HG03558 (cell line): ENCODE results near the gene KRTAP3-2.
"Not testable (repeated sequence)": the region's sequence is repeated elsewhere in the genome, so short reads cannot be mapped to it uniquely, and the experiment has no call there.

Source experiments
- ATAC-seq: cut with Tn5 transposase; IDR thresholded peaks from one replicate; pipeline ENCODE4 v1.9.1; 2021; ENCODE audit warnings: moderate number of reproducible peaks; ENCODE audit not compliant: unreplicated experiment; ENCODE audit errors: extremely low read depth

The KRTAP3-2 gene

DNA sequence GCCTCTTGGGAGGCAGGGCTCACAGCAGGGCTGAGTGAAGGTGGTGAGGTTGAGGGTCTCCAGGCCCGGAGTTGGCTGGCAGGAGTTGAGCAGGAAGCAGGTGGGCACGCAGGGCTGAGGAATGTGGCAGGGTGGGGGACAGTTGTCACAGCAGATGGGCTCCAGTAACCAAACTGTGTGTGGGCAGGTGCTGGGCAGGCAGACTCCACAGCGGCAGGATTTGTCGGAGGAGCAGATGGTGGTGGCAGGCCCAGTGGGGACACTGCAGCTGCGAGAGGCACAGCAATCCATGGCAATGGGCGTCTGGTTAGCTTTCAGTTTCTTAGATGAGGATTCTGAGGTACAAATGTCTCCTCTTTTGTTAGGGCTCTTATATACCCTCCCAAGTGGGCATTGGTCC is at the start of gene KRTAP3-2:
Gene KRTAP3-2 (minus strand): TSS at position 344 of the 400 bp plus-strand sequence. CDS start 53 bp downstream, at position 291.
- ATAC-seq: not testable (repeated sequence)

DNA sequence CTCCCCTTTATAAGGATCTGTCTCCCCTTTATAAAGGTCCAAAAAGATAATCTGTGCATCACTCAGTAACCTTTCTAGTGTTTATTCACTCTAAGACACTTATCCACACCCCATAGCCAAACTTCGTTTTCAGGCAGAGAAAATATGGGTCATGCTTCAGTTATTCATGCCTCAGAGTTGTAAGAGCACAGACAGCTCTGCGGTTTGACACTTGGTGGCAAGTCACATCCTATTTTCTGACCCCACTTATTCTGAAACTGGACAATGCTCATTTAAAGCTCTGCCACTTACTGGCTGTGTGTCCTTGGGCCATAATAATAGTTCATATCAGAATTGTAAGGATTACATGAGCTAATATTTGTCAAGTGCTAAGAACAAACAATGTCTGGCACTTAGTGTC is 49.4 kb upstream of the KRTAP3-2 start:
- no peak for ATAC-seq

DNA sequence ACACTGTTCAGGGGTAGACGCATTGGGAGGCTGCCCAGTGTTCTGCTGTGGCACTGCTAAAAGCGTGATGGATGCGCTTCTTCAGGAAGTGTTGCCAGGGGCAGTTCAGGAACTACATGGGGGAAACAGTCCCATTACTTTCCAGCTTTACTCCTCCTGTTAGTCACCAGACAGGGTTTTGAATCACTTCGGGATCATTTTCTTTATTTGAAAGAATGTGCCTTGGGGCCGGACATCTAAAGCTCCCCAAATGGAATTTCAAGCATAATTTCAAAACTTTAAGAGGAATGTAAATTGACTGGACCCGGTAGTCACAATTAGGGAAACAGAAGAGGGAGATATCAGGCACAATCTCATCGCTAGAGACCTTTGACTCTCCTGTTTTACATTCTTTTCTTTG is 48.7 kb upstream of the KRTAP3-2 start:
- ATAC-seq: no peak

DNA sequence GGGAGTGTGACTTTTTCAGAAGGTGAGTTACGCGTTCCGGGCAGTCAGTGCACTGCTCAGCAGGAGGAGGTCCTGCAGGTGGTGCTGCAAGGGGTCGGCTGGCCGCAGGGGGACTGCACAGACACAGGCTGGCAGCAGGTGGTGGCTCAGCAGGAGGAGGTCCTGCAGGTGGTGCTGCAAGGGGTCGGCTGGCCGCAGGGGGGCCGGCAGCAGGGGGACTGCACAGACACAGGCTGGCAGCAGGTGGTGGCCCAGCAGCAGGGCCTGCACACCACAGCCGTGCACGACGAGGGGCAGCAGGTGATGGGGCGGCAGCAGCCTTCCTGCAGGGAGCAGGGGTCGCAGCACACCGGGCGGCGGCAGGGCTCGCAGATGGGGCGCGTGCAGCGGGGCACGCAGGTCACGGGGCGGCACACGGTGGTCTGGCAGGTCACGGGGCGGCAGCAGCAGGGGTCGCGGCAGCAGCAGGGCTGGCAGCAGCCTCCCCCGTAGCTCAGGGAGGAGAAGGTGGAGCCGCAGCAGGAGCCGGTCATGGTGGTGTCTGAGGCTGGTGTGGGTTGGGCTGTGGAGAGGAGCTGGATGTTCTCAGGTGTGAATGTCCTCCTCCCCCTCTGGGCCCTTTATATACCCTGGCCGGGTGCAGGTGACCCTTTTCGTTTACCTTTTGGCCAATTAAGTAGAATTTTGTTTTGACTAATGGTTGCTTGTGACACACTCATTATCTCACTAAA is 47.2 kb upstream of the KRTAP3-2 start, which contains the start of gene KRTAP2-1:
Gene KRTAP2-1 (minus strand): TSS at position 582 of the 731 bp plus-strand sequence. CDS start 49 bp downstream, at position 533.
- ATAC-seq: not testable (repeated sequence)

DNA sequence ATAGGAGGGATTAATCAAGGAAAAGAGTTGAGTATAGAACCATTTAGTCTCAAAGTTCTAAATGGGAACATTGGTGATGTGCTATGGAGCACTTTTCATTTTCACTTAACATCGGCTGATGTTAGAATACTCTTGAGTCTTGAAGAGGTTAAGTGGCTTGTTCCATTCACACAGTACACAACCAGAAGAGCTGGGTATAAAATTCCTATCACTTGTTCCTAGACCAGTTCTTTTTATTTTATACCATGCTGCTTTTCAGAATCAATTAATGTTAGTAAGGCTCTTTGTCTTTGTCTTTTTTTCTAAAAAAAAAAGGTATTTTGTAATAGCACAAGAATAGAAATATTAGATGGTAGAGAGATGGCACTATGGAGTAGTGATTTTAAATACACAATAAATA is 43.2 kb upstream of the KRTAP3-2 start:
- no peak for ATAC-seq

DNA sequence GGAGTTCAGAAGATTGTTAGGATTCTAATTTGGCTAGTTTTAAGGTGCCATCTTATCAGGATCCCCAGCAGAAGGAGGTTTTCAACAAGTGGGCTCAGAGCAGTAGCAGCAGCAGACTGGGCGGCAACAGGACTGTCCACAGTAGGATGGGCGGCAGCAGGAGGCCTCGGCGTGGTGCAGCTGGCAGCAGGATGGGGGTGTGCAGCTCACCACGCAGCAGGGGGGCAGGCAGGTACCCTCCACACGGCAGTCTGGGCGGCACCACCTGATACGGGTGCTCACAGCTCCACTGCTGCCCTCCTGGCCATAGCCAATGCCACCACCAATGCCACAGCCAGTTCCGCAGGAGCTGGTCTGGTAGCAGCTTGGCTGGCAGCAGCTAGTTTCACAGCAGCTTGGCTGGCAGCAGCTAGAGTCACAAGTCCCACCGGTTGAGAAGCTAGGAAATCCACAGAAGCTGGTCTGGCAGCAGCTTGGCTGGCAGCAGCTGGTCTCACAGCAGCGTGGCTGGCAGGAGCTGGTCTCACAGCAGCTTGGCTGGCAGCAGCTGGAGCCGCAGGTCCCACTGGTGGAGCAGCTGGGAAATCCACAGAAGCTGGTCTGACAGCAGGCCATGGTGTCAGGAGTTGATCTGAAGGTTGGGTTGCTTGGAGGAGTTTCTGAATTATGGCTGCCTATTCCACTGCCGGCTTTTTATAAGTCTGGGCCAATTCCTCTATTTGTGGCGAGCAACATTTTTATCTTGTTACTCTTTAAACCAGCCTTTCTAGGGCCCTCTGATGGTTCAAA is 41.3 kb upstream of the KRTAP3-2 start, which contains the start of gene KRTAP1-1:
Gene KRTAP1-1 (minus strand): TSS at position 668 of the 789 bp plus-strand sequence. CDS start 53 bp downstream, at position 615.
- not testable (repeated sequence) for ATAC-seq

DNA sequence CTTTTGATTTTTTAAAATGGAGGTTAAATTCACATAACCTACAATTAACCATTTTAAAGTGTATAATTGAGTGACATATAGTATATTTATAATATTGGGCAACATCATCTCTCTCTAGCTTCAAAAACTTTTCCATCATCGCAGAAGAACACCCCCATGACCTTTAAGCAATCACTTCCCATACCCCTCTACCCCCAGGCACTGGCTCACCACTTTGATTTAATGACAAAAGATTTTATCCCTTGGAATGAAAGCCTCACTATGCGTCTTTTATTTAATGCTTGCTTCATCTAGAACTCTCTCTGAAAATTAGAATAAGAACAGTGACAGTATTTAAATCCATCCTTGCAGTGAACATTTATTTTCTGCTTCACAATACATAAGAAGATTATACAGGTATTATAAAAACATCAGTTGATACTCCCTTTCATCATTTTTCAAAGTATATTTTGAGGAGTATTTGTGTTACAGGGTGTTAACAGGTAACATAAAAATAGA is 38.2 kb upstream of the KRTAP3-2 start:
- ATAC-seq: no peak

DNA sequence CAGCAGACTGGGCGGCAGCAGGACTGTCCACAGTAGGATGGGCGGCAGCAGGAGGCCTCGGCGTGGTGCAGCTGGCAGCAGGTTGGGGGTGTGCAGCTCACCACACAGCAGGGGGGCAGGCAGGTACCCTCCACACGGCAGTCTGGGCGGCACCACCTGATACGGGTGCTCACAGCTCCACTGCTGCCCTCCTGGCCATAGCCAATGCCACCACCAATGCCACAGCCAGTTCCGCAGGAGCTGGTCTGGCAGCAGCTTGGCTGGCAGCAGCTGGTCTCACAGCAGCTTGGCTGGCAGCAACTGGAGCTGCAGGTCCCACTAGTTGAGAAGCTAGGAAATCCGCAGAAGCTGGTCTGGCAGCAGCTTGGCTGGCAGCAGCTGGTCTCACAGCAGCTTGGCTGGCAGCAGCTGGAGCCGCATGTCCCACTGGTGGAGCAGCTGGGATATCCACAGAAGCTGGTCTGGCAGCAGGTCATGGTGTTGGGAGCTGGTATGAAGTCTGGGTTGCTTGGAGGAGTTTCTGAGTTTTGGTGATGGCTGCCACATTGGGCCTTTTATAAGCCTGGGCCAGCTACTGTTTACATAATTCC is 34.7 kb upstream of the KRTAP3-2 start, which contains the start of gene KRTAP1-3:
Gene KRTAP1-3 (minus strand): TSS at position 529 of the 590 bp plus-strand sequence. CDS start 53 bp downstream, at position 476.
- not testable (repeated sequence) for ATAC-seq

DNA sequence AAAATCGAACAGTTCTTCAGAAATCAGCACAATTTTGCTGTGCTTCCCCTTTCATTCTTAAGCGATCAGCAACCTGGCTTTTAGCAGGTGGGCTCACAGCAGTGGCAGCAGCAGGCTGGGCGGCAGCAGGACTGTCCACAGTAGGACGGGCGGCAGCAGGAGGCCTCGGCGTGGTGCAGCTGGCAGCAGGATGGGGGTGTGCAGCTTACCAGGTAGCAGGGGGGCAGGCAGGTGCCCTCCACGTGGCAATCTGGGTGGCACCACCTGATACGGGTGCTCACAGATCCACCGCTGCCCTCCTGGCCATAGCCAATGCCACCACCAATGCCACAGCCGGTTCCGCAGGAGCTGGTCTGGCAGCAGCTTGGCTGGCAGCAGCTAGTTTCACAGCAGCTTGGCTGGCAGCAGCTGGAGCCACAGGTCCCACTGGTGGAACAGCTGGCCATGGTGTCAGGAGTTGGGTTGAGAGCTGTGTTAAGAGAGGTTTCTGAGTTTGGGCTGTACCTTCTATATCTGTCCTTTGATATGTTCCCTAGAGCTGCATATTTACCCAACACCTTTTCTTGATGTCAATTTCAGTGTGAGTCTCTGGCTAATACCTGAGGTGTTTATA is 30.0 kb upstream of the KRTAP3-2 start, which contains the start of gene KRTAP1-4:
Gene KRTAP1-4 (minus strand): TSS at position 563 of the 613 bp plus-strand sequence. CDS start 117 bp downstream, at position 446.
- ATAC-seq: no peak

DNA sequence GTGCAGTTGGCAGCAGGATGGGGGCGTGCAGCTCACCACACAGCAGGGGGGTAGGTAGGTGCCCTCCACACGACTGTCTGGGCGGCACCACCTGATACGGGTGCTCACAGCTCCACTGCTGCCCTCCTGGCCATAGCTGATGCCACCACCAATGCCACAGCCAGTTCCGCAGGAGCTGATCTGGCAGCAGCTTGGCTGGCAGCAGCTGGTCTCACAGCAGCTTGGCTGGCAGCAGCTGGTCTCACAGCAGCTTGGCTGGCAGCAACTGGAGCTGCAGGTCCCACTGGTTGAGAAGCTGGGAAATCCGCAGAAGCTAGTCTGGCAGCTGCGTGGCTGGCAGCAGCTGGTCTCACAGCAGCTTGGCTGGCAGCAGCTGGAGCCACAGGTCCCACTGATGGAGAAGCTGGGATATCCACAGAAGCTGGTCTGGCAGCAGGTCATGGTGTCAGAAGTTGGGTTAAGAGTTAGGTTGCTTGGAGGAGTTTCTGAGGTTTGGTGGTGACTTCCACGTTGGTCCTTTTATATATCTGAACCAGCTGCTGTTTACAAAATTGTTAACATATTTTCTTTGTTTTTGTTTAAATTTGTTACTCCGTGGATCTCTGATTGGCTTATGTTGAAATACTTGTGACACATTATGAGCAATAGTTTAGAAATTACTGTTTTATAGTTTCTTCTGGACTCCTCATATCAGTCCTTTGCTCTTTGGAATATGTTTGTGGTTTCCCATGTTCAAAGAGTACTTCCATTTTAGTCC is 27.2 kb upstream of the KRTAP3-2 start, which contains the start of gene KRTAP1-5:
Gene KRTAP1-5 (minus strand): TSS at position 494 of the 757 bp plus-strand sequence. CDS start 53 bp downstream, at position 441.
- ATAC-seq: no peak

DNA sequence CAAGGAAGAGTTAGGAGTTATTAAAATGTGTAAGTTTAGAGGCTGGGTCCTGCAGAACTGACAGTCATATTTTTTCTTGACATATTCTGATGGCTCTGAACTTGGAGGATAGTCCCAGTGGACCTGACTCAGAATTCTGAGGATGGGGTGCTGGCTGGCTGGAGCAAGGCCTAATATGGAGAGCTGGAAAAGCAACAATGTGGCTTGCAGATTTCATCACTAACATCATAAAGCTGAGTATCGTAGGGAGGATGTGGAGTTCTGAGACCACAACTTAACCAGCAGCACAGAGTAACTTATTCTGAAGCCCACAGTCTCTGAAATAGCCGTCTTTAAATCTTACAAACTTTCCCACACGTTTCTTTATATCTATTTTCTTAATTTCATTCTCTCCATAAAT is 25.0 kb upstream of the KRTAP3-2 start:
- ATAC-seq: no peak

DNA sequence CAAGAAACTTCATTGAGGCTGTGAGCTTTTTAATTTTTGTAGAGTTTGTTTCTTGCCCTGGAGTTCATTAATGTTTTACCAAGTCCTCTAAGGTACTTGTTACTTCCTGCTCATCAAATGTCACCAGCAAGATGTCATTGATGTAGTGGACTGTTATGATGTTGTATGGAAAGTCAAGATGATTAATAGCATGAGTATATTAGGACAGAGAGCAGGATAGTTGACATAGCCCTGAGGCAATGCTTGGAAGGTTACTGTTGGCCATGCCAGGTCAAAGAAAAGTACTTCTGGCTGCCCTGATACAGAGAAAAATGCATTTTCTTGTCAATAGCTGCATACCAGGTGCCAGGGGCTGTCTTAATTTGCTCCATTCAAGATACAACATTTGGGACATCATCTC is 20.6 kb upstream of the KRTAP3-2 start:
- ATAC-seq: no peak

DNA sequence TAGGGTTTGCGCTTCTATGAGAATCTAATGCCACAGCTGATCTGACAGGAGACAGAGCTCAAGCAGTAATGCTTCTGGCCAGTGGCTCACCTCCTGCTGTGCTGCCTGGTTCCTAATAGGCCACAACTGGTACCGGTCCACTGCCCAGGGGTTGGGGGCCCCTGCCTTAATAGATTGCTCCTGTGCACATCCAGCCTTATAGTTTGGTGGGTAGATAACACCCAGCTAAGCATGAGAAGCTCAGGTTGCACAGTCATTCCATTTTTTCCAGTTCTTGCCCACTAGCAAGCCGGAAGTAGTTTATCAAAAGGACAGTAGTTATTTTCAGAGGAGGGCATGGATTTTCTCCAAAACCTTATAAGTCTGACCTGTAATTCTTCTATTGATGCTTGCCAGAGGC is 19.7 kb upstream of the KRTAP3-2 start:
- ATAC-seq: no peak

DNA sequence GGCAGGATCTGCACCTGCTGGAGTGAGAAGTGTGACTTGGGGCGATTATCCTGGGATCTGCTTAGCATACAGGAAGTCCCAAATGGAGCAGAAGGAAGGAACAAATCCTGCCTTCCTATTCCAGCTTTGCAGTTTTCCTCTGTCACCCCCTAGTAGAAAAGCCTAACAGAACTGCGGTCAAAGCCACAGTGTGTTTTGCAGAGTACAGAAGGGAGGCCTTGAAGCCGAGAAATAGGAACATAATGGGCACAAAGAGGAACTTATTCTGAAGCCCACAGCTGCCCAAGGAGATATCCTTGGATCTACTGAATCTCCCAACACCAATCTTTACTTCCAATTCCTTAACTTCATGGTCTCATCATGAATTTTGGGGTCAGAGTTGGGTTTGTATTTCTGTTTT is 18.8 kb upstream of the KRTAP3-2 start:
- ATAC-seq: no peak

DNA sequence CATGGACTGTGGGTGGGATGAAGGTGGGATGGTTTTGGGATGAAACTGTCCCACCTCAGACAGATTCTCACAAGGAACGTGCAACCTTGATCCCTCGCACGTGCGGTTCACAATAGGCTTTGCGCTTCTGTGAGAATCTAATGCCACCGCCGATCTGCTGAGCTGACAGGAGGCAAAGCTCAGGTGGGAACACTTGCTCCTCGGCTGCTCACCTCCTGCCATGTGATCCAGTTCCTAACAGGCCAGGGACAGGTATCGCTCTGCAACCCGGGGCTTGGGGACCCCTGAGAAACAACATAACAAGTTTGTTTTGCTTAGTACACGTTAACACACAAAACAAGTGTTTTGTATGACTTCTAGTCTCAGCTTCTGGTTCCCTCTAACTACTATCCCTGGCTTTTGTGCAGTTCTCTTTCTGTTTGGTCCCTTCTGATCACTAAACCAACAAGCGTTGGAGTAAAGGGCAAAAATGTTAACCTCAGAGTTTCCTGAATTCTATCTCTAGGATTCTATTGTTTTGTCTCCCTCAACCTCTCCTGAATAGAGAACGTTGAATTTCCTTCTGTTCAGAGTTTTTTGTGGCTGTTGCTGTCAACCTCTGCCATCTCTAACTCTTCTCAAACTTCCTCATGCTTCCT is 17.0 kb upstream of the KRTAP3-2 start:
- no peak for ATAC-seq

DNA sequence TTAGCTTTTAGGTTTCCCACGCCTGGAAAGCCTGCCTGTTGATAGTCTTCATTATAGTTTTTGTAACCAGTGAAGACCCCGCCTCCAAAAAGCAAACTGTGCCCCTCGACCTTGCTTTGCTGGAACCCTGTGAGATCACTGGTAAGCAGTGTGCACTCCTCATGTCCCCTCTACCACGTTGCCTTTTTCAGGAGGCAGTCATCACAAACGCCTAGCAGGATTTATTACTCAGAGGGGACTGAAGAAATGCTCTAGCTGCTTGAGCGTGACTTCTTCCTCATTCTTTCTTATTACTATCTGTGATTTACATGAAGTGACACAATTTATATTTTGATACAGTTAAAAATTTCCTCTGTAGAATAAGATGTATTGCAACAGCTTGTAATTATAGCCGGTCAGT is 15.7 kb upstream of the KRTAP3-2 start:
- no peak for ATAC-seq

DNA sequence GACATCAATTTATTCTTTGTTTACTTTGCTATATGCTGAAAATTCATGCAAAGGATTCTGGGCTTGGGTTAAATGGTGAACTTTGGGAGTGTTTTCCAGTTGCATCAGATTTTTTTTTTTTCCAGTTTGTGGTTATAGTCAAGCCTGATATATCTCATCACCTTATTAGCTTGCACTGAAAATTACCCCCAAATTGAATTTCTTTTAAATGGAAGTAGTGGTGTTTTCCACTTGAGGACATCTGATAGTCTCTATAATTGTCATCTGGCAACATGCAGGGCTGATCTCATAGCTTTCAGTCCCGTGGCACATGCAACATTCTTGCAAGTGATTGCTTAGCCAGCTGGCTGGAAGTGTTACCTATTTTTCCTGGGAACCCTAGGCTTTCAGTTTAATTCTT is 13.9 kb upstream of the KRTAP3-2 start:
- no peak for ATAC-seq

DNA sequence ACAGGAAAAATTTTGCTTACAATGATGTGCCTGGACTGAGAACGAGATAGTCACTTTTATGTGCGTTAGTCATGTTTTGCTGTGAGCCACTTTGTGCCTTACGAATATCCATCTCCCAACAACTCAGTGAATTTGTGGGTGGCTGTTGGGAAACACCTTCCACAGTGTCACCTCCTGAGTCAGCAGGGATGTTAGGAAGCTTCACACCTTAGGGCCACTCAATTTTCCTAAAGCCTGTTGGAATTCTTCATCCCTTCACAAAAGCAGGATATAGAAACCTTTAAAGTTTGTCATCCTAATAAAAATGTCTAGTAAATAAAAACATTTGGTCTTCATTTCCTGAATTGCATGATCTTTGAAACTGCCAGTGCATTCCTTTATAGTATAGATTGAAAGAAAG is 13.5 kb upstream of the KRTAP3-2 start:
- ATAC-seq: no peak
